Measurements from ENCODE around the gene PROKR1.

Gene PROKR1

GRCh38 chr2:68689553-68690537, 46.5 kb downstream of the PROKR1 start:
- Histone ChIP-seq H3K27me3 (peaks cover 0 to 4% of the 10 kb centered on the region in 2 donors), H3K36me3 (no peaks in the 10 kb centered on the region), H3K27ac (no peak overlapping the region), H3K4me1 (no peaks in the 10 kb centered on the region), H3K4me3 (no peak overlapping the region), H3K9me3 (no peaks in the 10 kb centered on the region)
- intact Hi-C loops (cut with DNase I; ENCODE audit: low total_unique reads), result no loop called here
- DNase-seq, result no peak
- TF ChIP-seq, protein P1, sequence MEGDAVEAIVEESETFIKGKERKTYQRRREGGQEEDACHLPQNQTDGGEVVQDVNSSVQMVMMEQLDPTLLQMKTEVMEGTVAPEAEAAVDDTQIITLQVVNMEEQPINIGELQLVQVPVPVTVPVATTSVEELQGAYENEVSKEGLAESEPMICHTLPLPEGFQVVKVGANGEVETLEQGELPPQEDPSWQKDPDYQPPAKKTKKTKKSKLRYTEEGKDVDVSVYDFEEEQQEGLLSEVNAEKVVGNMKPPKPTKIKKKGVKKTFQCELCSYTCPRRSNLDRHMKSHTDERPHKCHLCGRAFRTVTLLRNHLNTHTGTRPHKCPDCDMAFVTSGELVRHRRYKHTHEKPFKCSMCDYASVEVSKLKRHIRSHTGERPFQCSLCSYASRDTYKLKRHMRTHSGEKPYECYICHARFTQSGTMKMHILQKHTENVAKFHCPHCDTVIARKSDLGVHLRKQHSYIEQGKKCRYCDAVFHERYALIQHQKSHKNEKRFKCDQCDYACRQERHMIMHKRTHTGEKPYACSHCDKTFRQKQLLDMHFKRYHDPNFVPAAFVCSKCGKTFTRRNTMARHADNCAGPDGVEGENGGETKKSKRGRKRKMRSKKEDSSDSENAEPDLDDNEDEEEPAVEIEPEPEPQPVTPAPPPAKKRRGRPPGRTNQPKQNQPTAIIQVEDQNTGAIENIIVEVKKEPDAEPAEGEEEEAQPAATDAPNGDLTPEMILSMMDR (IDR thresholded peaks at IDR 0.05), result no peak

DNA sequence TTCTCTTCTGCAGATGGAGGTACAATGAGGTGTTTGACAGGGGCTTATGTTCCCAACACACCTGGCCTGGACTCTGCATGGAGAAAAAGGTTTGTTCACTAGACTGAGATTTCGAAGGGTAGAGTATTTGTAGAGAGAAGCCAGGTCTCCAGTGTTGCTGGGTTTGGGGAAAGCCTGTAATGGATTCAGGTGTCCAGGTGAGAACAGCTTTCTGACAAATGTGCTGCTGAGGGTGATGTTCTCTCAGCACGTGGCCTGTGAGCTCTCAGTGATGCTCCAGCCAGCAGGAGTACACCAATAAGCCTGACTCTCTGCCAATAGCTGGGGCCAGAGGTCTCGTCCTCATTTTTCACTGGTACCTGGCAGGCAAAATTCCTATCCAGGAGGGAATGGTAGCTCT, 47.5 kb downstream of the PROKR1 start:
- H3K27me3 ChIP-seq, result peaks cover 0 to 9% of the 10 kb centered on the region in 2 donors
- DNase-seq, result no peak
- intact Hi-C loops (cut with DNase I; ENCODE audit: low total_unique reads), result no loop called here
- TF ChIP-seq, protein P1 (IDR thresholded peaks at IDR 0.05), result no peak
- no peak overlapping the region for H3K4me3 ChIP-seq
- H3K27ac ChIP-seq, result no peak overlapping the region
- H3K9me3 ChIP-seq, result no peaks in the 10 kb centered on the region
- no peaks in the 10 kb centered on the region for H3K36me3 ChIP-seq
- no peaks in the 10 kb centered on the region for H3K4me1 ChIP-seq

- peaks cover 0 to 9% of the 10 kb centered on the region in 2 donors for H3K27me3 ChIP-seq
- intact Hi-C loops (cut with DNase I; ENCODE audit: low total_unique reads), result no loop called here
- no peak for DNase-seq
- H3K4me3 ChIP-seq, result no peak overlapping the region
- H3K27ac ChIP-seq, result no peak overlapping the region
- no peaks in the 10 kb centered on the region for H3K4me1 ChIP-seq
- no peaks in the 10 kb centered on the region for H3K36me3 ChIP-seq
- H3K9me3 ChIP-seq, result peaks cover 0 to 7% (median 0%) of the 10 kb centered on the region in 3 donors
- TF ChIP-seq, protein P1 (IDR thresholded peaks at IDR 0.05), result no peak
These were observed 49.1 kb downstream of the PROKR1 start for GRCh38 chr2:68692511-68692910.

DNA sequence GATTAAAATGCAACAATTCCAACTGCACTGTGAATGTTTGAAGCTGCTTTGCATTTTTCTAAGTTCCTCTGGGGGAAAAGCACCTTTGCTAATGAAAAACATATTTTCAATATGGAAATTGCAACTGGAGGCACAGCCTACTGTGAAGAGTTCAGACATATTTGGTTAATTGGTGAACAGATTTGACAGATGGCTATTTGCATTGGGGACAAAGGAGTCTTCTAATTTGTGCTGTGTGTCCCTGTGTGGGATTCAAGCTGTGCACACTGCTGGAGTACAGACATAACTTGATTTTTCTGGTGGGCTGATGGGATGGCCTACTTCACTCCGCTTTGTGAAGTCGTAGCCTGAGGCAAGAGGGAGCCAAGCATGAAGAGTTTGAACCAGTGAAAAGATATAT, 50.6 kb downstream of the PROKR1 start:
- no peak overlapping the region for H3K27ac ChIP-seq
- no peak overlapping the region for H3K4me3 ChIP-seq
- H3K9me3 ChIP-seq, result peaks cover 0 to 7% (median 0%) of the 10 kb centered on the region in 3 donors
- intact Hi-C loops (cut with DNase I; ENCODE audit: low total_unique reads), result no loop called here
- TF ChIP-seq, protein P1 (IDR thresholded peaks at IDR 0.05), result no peak
- no peaks in the 10 kb centered on the region for H3K4me1 ChIP-seq
- peaks cover 0 to 16% of the 10 kb centered on the region in 2 donors for H3K27me3 ChIP-seq
- DNase-seq, result no peak
- no peaks in the 10 kb centered on the region for H3K36me3 ChIP-seq

GRCh38 chr2:68695971-68696370, 52.6 kb downstream of the PROKR1 start:
- H3K36me3 ChIP-seq, result no peaks in the 10 kb centered on the region
- H3K4me3 ChIP-seq, result no peak overlapping the region
- TF ChIP-seq, protein P1 (IDR thresholded peaks at IDR 0.05), result no peak
- H3K4me1 ChIP-seq, result no peaks in the 10 kb centered on the region
- H3K27me3 ChIP-seq, result peaks cover 0 to 16% of the 10 kb centered on the region in 2 donors
- H3K9me3 ChIP-seq, result peaks cover 0 to 7% (median 0%) of the 10 kb centered on the region in 3 donors
- DNase-seq, result no peak
- H3K27ac ChIP-seq, result no peak overlapping the region
- intact Hi-C loops (cut with DNase I; ENCODE audit: low total_unique reads), result no loop called here
